GM23338 (cell line): ENCODE measurements around the gene NEDD4.

ENCODE experiments used
- CTCF ChIP-seq, 2 experiments: fragments of 200-600 bp in 1 of 2; sonication (generic) in 1 of 2; conservative IDR thresholded peaks; 2 replicates each; pipeline versions ENCODE4 v1.5.1 to v1.6.1; 2016 to 2017; ENCODE audit warnings: antibody characterized with exemption in 2 of 2, low read depth in 2 of 2, mild to moderate bottlenecking in 2 of 2, moderate library complexity in 1 of 2
- POLR2AphosphoS5 ChIP-seq: IDR thresholded peaks from 2 replicates; pipeline ENCODE4 v1.6.1; 2016; ENCODE audit warnings: antibody characterized with exemption, low read depth

- TF ChIP-seq CTCF (conservative IDR thresholded peaks at IDR 0.05; ENCODE audit: low read depth in 2 of 2): no peak
- no peak for TF ChIP-seq POLR2AphosphoS5
Measured at GRCh38 chr15:56014677-56015076, 21.3 kb upstream of the NEDD4 start.
